SKM-1 (cell line): ENCODE measurements around the gene TRIM31.
"Not testable (repeated sequence)": the region's sequence is repeated elsewhere in the genome, so short reads cannot be mapped to it uniquely, and the experiment has no call there.

Experiments used
- DNase-seq: peaks from one replicate; lab custom pipeline; 2025; ENCODE audit not compliant: unreplicated experiment; lab: John Stamatoyannopoulos, UW

Gene TRIM31

DNA sequence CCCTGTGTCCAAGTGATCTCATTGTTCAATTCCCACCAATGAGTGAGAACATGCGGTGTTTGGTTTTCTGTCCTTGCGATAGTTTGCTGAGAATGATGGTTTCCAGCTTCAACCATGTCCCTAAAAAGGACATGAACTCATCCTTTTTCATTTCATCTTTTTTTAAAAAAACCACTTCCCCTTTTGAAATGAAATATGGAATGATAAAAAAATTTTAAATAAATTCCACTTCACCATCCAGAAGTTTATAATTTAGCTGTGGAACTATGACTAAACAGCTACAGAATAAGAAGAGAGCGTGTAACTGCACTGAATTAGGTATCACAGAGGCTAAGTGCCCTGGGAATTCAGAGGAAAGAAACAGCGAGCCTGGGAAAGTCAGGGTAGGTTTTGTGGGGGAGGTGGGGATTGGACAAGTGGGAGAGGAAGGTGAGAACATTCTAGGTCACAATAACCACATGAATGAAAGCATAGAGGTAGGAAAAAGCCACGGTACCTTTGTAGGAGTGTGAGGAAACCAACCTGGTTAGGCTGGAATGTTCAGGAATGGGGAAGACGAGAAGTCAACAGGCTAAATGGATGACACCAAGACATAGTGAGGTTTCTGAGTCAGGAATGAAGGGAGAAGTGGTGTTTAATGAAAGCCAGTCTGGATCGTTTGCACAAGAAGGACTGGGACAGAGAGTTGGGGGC lies 37.1 kb upstream of the TRIM31 start:
- no peak for DNase-seq

DNA sequence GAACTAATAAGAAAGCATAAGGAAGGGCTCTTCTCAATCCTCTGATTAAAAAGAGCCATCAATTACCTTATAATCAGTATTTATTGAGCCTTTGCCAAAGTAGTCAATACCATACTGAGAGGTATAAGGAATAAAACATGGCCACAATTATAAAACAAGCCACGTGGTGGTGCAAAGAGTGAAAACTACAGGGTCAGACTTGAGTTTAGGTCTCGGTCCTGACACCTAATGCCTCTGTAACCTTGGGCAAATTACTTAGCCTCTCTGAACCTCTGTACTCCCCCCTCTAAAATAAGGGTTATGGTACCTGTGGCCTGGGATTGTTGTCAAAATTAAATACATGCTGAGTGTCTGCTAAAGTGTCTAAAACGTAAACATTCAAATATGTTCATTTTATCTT lies 36.3 kb upstream of the TRIM31 start:
- DNase-seq: no peak

DNA sequence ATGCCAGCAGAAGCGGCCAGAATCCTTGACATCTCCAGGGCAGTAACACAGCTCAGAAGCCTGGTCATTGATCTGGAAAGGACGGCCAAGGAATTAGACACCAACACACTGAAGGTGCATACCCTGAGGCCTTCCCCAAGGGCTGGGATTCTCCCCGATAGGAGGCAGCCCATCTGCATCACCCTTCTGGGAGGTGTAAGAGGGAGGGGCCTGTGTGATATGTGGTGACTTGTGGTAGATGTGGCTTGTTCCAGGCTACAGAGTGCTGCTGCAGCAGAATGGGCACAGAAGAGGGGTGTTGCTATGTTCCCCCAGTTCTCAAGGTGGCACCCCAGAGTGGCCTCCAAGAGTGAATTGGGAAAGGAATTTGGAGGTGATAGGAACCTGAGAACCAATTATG lies 34.2 kb upstream of the TRIM31 start:
- no peak for DNase-seq

DNA sequence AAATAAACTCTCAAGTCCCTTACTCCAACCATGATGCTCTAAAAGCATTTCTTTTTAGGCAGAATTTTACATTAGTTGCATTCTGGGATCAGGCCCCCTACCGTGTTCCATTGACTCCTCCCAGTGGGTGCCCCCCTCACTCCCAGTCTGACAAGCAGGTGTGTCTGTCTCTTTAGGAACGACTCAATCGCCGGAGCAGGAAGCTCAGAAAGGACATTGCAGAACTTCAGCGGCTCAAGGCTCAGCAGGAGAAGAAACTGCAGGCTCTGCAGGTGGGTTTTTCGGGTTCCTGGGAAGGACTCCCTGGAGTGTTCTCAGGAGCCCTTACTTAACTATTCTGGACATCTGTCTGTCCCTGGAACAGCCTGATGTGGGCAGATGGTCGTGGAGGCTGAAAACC lies 32.9 kb upstream of the TRIM31 start:
- DNase-seq: no peak

DNA sequence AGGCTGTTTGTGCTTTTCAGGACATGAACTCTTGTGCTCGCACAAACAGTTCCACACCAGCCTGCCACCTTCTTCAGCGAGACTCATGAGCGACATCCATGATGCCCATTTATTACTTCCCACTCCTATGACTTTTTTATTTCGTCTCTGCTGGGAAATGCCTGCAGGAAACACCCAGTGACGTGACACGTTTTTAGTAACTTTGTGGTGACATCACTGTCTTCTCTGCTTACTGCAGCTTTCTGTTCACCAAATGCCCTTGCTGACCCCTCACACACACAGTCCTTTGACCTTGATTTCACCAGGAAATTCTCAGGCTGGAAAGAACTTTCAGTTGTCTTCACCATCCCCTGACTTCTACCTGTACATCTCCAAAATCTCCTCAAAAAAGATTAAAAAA lies 31.9 kb upstream of the TRIM31 start:
- DNase-seq: no peak

DNA sequence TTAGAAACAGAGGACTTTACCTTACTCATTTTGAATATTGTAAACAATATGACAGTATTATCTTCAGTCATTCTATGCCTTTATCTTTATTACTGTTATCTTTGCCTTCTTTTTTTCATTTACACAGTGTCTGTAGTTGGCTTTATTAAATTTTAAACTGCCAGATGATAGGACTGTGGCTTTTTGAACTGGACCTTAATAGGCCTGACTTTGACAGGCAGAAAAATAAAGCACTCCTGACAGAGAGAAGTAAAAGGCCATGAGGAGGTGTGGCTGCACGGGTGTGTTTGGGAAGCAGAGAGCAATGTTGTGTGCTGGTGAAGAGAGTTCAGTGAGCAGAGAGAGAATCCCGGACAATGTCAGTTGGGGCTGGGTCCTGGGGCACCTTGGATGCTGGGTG lies 30.9 kb upstream of the TRIM31 start:
- no peak for DNase-seq

DNA sequence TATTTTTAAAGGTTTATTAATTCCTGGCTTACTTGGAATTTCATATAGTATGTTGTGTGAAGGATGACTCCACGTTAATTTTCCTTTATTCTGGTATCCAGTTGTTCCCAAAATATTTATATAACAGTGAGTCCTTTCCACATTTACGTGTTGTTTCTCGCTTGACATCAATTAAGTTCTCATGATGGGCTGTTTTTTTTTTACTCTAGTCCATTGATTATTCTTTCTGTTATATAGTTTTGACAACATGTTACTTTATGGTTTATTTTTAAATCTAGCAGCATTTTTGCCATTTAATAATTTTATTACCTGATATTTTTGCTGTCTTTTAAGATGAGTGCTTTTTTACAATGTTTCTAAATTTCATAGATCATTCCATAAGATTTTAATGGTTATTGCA lies 29.8 kb upstream of the TRIM31 start:
- DNase-seq: no peak

DNA sequence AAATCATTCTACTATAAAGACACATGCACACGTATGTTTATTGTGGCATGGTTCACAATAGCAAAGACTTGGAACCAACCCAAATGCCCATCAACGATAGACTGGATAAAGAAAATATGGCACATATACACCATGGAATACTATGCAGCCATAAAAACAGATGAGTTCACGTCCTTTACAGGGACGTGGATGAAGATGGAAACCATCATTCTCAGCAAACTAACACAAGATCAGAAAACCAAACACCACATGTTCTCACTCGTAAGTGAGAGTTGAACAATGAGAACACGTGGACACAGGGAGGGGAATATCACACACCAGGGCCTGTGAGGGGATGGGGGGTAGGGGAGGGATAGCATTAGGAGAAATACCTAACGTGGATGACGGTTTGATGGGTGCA lies 27.4 kb upstream of the TRIM31 start:
- DNase-seq: not testable (repeated sequence)

DNA sequence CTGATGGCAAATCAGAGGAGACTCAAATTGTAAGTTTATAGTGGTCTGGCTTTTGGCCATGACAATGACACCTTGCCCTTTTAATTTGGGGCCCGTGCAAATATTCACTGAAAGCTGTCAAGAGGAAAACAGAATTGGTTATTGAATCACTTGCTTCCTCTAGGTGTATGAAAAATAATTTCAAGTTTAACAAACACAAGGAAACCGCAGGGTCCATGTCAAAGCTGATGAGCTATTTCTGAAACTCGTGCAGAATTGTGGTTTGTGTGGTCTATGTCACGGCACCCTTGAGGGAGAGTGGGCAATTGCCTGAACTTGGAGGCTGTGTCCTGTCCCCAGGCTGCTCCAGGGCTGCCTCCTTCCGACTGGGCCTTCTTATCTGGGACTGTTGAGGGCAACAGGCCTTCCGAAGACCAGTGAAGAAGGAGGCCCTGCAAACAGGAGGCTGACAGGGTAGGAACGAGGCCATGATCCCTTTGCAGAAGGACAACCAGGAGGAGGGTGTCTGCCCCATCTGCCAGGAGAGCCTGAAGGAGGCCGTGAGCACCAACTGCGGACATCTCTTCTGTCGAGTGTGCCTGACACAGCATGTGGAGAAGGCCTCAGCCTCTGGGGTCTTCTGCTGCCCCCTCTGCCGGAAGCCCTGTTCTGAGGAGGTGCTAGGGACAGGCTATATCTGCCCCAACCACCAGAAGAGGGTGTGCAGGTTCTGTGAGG lies 23.8 kb upstream of the TRIM31 start:
- DNase-seq: no peak

DNA sequence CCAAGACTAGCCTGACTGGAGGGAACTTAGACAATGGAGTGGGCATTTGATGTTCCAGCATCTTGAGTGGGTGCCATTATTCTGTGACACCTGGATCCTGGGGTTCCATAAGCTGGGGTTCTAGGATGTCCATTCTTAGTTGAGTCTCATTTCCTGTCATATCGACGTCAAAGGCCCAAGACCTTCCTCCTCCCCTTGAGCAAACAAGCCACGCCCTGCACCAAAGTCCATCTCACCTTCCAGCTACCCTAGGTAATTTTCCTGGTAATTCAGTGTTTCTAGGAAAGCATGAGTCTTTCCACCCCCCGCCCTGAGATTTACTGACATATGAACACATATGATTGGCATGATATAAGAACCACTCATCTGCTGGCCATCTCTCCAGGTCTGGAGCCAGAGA lies 22.9 kb upstream of the TRIM31 start, which contains the start of gene TRIM40:
Gene TRIM40 (plus strand): TSS at position 384 of the 400 bp plus-strand sequence. CDS start 897 bp downstream, outside the sequence.
- no peak for DNase-seq

DNA sequence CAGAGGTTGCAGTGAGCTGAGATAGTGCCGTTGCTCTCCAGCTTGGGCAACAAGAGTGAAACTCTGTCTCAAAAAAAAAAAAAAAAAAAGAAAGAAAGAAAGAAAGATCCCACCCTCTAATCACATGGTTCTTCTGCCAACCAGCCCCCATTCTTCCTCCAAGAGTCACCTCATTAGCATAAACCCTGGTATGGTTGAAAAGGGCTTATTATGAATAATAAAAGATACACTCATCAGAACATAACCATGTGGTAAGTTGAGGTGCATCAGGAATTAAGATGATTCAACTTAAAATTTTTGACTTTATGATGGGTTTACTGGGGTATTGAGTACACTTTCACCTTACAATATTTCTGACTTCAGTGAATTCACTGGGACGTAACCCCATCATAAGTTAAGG lies 22.3 kb upstream of the TRIM31 start:
- DNase-seq: no peak

DNA sequence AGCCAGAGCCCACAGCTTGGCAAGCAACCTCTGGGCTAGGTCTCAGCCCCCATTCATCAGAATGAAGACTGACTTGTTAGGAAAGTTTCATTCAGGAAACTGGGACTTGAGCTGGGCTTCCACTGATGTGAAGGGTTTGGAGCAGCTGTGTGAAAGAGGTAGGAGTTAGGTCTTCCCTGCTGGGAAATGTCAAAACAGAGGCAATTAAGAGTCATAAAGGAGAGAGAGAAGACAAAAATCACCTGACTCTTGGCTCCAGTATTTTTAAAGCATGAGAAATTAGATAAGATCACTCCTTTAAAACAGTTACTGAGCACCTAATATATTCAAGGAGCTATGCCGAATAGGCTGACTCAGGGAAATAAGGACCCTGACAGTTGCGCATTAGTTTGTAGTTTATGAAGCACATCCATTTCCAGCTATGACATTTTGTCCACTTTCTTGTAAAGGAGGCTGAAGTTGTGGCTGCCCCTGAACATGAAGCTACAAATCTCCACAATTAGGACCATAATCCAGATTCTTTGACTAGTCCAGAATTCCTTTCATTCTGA lies 19.1 kb upstream of the TRIM31 start:
- no peak for DNase-seq

DNA sequence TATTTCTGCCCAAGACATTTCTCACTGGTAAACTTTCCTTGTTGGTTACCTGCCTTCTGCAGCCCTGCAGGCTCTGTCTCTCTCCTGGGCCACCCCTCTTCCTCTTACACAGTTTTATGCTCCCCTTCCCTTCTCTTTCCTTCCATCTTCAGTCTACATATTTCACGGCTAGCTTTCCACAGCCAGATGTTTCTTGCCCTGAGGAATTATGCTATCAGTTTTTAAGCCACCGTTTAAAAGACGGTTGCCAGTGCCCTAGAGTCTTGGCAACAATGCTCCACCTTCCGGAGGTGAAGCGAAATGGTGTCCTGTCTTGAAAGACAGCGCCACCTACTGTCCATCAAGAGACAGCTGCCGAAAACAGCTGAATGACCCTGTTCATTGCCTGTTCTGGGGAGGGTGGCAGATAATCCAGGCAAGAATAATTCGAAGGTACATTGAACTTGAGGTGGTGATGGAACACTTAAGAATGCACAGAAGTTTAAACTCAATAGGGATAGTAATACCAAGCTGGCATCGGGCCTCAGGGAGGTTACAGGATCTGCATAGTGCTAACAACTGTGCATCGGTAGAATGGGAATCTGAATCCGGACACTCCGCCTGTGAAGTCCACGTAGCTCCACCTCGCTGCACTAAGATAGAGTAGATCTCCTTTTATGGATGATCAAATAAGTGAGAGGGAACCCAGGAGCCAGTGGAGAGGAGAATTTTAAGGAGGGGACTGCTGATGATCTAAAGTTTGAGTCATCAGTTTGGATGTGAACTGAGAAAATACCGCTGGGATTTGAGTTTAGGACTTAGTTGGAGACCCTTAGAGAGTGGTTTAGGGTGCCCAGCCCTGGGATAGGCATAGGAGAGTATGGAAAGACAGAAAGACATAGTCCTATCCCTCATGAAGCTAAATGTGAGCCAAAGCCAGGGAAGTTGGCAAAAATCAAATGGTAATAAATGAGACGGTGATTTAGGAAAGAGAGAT lies 18.3 kb upstream of the TRIM31 start:
- peak; percentile 68 for DNase-seq

DNA sequence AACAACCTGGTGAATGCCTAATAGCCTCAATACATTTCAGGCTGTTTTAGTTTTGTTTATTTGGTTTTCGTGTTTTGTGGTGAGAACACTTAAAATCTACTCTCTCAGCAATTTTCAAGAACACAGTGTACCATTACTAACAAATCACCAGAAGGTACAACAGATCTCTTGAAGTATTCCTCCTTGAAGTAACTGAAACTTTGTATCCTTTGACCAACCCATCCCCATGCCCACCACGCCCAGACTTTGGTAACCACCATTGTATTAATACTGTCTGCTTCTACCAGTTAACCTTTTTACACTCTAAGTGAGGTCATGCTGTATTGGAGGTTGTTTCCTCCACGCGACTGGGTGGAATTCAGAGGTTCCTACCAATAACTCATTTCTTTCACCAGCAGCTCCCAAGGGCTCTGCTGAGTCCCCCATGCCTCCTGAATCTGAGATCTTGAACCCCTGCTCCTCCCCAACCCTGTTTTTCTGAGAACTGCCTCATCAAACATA lies 17.3 kb upstream of the TRIM31 start:
- no peak for DNase-seq

DNA sequence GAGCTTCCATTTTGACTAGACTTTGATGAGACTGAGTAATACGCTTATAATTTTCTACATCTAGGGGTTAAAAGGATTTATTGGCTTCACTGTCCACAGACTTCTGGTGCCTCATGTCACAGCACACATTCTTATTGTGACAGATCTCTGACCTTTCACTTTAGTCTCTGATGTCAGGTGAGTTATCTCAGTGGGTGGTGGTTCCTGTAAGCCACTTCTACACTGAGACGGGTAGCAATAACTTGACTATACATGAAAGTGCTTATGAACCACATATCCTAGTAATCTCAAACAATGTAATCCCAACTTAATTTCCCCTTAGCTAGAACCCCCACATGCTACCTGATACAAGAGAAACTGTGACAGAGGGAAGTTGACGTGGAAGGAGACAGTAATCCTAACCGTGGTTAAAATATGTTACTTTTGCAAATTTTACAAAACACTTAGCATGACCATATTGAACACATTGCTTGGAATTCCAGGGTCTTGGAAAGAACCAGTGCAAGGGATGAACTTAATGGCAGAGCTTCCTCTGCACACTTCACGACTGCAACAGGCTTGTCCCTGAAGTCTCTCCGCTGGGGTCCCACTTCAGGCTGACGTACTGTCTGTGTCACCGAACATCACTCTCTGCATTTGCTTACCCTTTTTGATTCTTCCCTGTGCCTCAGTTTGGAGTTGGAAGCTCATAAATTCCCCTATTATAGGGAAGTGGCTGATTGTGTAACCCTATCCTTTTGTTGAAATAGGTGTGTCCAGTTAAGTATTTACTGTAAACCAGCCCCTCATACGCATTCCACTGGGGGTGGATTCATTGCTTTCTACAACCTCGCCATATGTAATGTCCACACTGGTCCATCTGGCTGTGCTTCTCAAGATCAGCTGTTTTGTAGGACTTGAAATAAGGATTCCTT lies 16.6 kb upstream of the TRIM31 start:
- DNase-seq: no peak

DNA sequence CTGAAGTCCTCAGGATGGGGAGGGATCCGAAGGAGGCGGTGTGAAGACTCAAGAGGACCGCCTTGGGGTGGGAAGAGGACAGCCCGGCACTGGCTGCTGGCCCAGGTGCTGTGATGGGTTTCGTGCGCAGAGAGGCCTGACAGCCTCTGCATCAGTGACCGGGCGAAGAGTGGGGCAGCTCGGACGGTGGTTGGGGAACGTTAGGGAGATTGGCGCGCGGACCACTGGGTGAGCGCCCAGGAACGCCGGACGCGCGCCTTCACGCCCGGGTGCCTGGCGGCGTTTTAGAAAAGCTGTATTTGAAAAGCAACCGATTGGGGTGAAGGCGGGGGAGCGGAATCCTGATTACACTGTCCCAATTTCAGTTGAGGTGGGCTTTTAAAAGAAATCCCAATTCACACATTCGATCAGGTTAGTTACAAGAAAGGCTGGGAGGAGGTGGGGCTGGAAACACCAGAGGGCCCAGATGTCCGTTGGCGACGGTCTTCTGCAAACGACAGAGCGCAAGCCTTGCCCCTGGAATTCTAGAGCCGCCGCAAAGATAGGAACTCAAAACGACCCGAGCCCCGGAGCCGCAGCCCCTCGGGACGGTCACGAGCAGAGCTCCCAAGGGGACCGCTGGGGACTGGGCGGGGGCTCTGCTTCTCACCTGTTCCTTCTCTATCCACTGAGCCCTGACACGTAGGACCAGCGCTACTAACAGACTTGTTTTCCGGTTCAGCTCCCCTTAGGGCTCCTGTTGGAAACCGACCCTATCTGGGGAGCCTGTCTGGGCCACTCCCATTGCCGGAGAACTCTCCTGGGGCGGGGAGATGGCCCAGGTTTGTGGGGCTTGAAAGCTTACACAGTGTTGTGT lies 14.6 kb upstream of the TRIM31 start:
- no peak for DNase-seq

DNA sequence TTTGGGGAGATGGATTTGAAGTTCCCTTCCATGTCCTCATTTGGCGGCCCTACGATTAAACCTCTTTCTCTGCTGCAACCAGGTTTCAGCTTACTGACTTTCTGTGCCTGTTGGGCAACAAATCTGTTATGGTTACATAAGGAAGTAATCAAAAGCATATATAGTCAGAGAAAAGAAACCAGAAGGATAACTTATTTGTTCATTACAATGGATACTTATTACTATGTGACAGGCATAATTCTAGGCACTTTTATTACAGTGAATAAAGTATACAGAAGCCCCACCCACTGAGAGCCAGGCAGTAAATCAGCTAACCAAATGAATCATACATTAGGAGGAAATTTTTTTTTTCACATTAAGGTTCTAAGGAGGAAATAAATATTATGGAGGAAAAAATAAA lies 9.6 kb upstream of the TRIM31 start:
- DNase-seq: no peak

DNA sequence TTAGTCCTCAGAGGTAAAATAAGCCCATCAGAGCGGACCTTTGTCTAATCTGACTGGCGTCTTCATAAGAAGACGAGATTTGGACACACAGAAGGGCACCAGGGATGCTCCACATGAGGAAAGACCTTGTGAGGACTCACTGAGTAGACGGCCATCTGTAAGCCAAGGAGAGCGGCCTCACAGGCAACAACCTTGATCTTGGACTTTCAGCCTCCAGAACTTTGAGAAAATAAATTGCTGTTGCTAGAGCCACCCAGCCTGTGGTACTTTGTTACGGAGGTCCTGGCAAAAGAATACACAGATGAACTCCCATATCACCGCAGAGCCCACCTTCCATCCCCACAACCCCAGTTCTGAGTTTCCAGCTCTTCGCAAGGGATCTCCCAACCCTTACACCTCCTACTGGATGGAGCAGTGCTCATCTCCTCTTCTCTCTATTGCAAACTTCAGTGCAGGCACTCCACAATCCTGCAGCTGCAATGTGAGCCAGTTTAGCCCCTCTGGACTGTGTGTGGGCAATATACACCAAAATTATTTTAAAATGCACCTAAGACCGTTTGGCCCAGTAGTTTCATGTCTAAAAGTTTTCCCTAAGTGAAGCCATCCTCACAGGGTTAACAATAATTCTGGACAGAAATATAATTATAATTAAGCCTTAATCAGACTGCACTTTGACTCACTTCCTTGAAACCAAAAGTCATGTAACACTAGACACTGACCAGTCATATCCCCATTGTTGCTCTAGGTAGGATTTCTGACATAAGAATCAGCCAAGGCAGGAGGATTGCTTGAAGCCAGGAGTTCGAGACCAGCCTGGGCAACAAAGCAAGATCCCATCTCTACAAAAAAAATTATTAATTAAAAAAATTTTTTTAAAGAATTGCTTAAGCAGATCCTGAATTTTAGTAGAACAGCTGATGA lies 8.8 kb upstream of the TRIM31 start:
- no peak for DNase-seq
